Immature natural killer cell (primary cell): ENCODE measurements around the gene PTPN21. TPM values are rescaled to one million over a fixed set of nuclear protein-coding genes. Genes with fewer than 3 reads are reported as not detected.

Experiments
- DNase-seq, 3 donors: peaks; one replicate each; pipeline ENCODE4 v3.0.0; 2022; ENCODE audit warnings: mixed read lengths in 1 of 3
- H3K27ac Mint-ChIP-seq, 6 donors: one replicate each; pipeline ENCODE4 v1.8.0; 2020; ENCODE audit warnings: mixed read lengths in 6 of 6, mild to moderate bottlenecking in 5 of 6, inconsistent platforms in 4 of 6, moderate library complexity in 3 of 6
- H3K27me3 Mint-ChIP-seq, 3 donors: one replicate each; pipeline ENCODE4 v1.8.0; 2020 to 2021; ENCODE audit warnings: low read depth in 3 of 3, mild to moderate bottlenecking in 3 of 3, mixed read lengths in 3 of 3, moderate library complexity in 3 of 3, inconsistent platforms in 1 of 3
- H3K36me3 Mint-ChIP-seq, 3 donors: one replicate each; pipeline ENCODE4 v1.8.0; 2020; ENCODE audit warnings: mixed read lengths in 3 of 3, inconsistent platforms in 2 of 3, mild to moderate bottlenecking in 2 of 3
- H3K4me1 Mint-ChIP-seq, 2 donors: one replicate each; pipeline ENCODE4 v1.8.0; 2020; ENCODE audit warnings: inconsistent platforms in 2 of 2, mild to moderate bottlenecking in 2 of 2, mixed read lengths in 2 of 2, moderate library complexity in 1 of 2
- H3K4me3 Mint-ChIP-seq, 5 donors: one replicate each; pipeline ENCODE4 v1.8.0; 2020; ENCODE audit warnings: mild to moderate bottlenecking in 5 of 5, mixed read lengths in 5 of 5, inconsistent platforms in 3 of 5, moderate library complexity in 3 of 5
- H3K9me3 Mint-ChIP-seq, 6 donors: one replicate each; pipeline ENCODE4 v1.8.0; 2020; ENCODE audit warnings: mild to moderate bottlenecking in 6 of 6, mixed read lengths in 6 of 6, inconsistent platforms in 4 of 6, moderate library complexity in 3 of 6
- polyA plus RNA-seq, 3 donors: library from polyadenylated mRNA; unstranded; fragments of 300-500 nt; fragmentation: Illumina TruSeq; gene quantifications; one replicate each; pipeline ENCODE4 v1.2.3, GENCODE V29; 2021

Gene PTPN21
- polyA plus RNA-seq, 3 donors from 2014 or later = not detected

GRCh38 chr14:88452231-88452630, 102.6 kb downstream of the PTPN21 start:
- Mint-ChIP-seq H3K27ac (no peak overlapping the region), H3K36me3 (peaks cover 21 to 47% (median 36%) of the 10 kb centered on the region in 3 donors), H3K9me3 (peaks cover 3 to 18% (median 10%) of the 10 kb centered on the region in 6 donors), H3K27me3 (peaks cover 1 to 2% (median 2%) of the 10 kb centered on the region in 3 donors), H3K4me3 (no peak overlapping the region), H3K4me1 (no peaks in the 10 kb centered on the region)
- no peak for DNase-seq

- no peak overlapping the region for H3K4me3 Mint-ChIP-seq
- no peak for DNase-seq
- H3K27me3 Mint-ChIP-seq = no peaks in the 10 kb centered on the region
- H3K9me3 Mint-ChIP-seq = no peaks in the 10 kb centered on the region
- H3K4me1 Mint-ChIP-seq = no peaks in the 10 kb centered on the region
- H3K36me3 Mint-ChIP-seq = peaks cover 6 to 28% (median 23%) of the 10 kb centered on the region in 3 donors
- H3K27ac Mint-ChIP-seq = no peak overlapping the region
Measured at GRCh38 chr14:88439088-88439487, 115.7 kb downstream of the PTPN21 start.

GRCh38 chr14:88437658-88438057, 117.1 kb downstream of the PTPN21 start:
- H3K36me3 Mint-ChIP-seq = peaks cover 6 to 20% (median 19%) of the 10 kb centered on the region in 3 donors
- H3K27ac Mint-ChIP-seq = no peak overlapping the region
- H3K9me3 Mint-ChIP-seq = no peaks in the 10 kb centered on the region
- no peaks in the 10 kb centered on the region for H3K27me3 Mint-ChIP-seq
- H3K4me1 Mint-ChIP-seq = no peaks in the 10 kb centered on the region
- no peak for DNase-seq
- no peak overlapping the region for H3K4me3 Mint-ChIP-seq

- H3K27ac Mint-ChIP-seq = no peak overlapping the region
- no peaks in the 10 kb centered on the region for H3K4me1 Mint-ChIP-seq
- H3K4me3 Mint-ChIP-seq = no peak overlapping the region
- H3K9me3 Mint-ChIP-seq = no peaks in the 10 kb centered on the region
- no peaks in the 10 kb centered on the region for H3K27me3 Mint-ChIP-seq
- no peak for DNase-seq
- H3K36me3 Mint-ChIP-seq = peaks cover 0 to 8% (median 0%) of the 10 kb centered on the region in 3 donors
Measured at GRCh38 chr14:88430976-88431375, 123.8 kb downstream of the PTPN21 start.

- Mint-ChIP-seq H3K4me1 (no peaks in the 10 kb centered on the region), H3K36me3 (peaks cover 0 to 4% (median 0%) of the 10 kb centered on the region in 3 donors), H3K27me3 (no peaks in the 10 kb centered on the region), H3K4me3 (no peak overlapping the region), H3K9me3 (no peaks in the 10 kb centered on the region), H3K27ac (no peak overlapping the region)
- DNase-seq = no peak
Measured at GRCh38 chr14:88426271-88426670, 128.5 kb downstream of the PTPN21 start.

GRCh38 chr14:88424573-88424972, 130.2 kb downstream of the PTPN21 start:
- Mint-ChIP-seq H3K9me3 (peaks cover 0 to 2% (median 0%) of the 10 kb centered on the region in 6 donors), H3K27me3 (no peaks in the 10 kb centered on the region), H3K4me1 (no peaks in the 10 kb centered on the region), H3K27ac (no peak overlapping the region), H3K36me3 (peaks cover 0 to 12% (median 8%) of the 10 kb centered on the region in 3 donors), H3K4me3 (no peak overlapping the region)
- no peak for DNase-seq

- no peak overlapping the region for H3K27ac Mint-ChIP-seq
- no peak for DNase-seq
- H3K27me3 Mint-ChIP-seq = no peaks in the 10 kb centered on the region
- H3K4me1 Mint-ChIP-seq = no peaks in the 10 kb centered on the region
- peaks cover 2 to 16% (median 10%) of the 10 kb centered on the region in 3 donors for H3K36me3 Mint-ChIP-seq
- no peak overlapping the region for H3K4me3 Mint-ChIP-seq
- H3K9me3 Mint-ChIP-seq = peaks cover 0 to 3% (median 2%) of the 10 kb centered on the region in 6 donors
Measured at GRCh38 chr14:88422919-88423650, 131.7 kb downstream of the PTPN21 start.

GRCh38 chr14:88422047-88422446, 132.8 kb downstream of the PTPN21 start:
- H3K27me3 Mint-ChIP-seq = no peaks in the 10 kb centered on the region
- no peak for DNase-seq
- H3K9me3 Mint-ChIP-seq = peaks cover 4 to 14% (median 9%) of the 10 kb centered on the region in 6 donors
- H3K36me3 Mint-ChIP-seq = peaks cover 10 to 26% (median 18%) of the 10 kb centered on the region in 3 donors
- no peaks in the 10 kb centered on the region for H3K4me1 Mint-ChIP-seq
- no peak overlapping the region for H3K27ac Mint-ChIP-seq
- H3K4me3 Mint-ChIP-seq = no peak overlapping the region

GRCh38 chr14:88421286-88421685, 133.5 kb downstream of the PTPN21 start:
- Mint-ChIP-seq H3K4me3 (no peak overlapping the region), H3K9me3 (peaks cover 5 to 14% (median 9%) of the 10 kb centered on the region in 6 donors), H3K27ac (no peak overlapping the region), H3K27me3 (no peaks in the 10 kb centered on the region), H3K4me1 (no peaks in the 10 kb centered on the region), H3K36me3 (peaks cover 10 to 33% (median 18%) of the 10 kb centered on the region in 3 donors)
- no peak for DNase-seq

- DNase-seq = no peak
- Mint-ChIP-seq H3K36me3 (peaks cover 17 to 42% (median 26%) of the 10 kb centered on the region in 3 donors), H3K4me3 (no peak overlapping the region), H3K27me3 (no peaks in the 10 kb centered on the region), H3K27ac (no peak overlapping the region), H3K4me1 (no peaks in the 10 kb centered on the region), H3K9me3 (peaks cover 5 to 21% (median 15%) of the 10 kb centered on the region in 6 donors)
Measured at GRCh38 chr14:88420187-88420586, 134.6 kb downstream of the PTPN21 start.

- no peaks in the 10 kb centered on the region for H3K27me3 Mint-ChIP-seq
- no peak for DNase-seq
- H3K9me3 Mint-ChIP-seq = peaks cover 5 to 21% (median 17%) of the 10 kb centered on the region in 6 donors
- H3K27ac Mint-ChIP-seq = no peak overlapping the region
- H3K4me1 Mint-ChIP-seq = no peaks in the 10 kb centered on the region
- peaks cover 22 to 60% (median 46%) of the 10 kb centered on the region in 3 donors for H3K36me3 Mint-ChIP-seq
- no peak overlapping the region for H3K4me3 Mint-ChIP-seq
Measured at GRCh38 chr14:88417594-88417993, 137.2 kb downstream of the PTPN21 start.

Other genes starting within 250 kb of the PTPN21 start
- gene KCNK10, start 231.7 kb downstream of the PTPN21 start, polyA plus RNA-seq = not detected
- gene SPATA7, start 169.3 kb downstream of the PTPN21 start, polyA plus RNA-seq = 1 to 10 TPM; 1.5 to 4.6 (median 4.3) TPM
- gene ZC3H14, start 8.0 kb upstream of the PTPN21 start, polyA plus RNA-seq = 10 to 100 TPM; 28.3 to 48.4 (median 36.1) TPM
- gene EML5, start 237.9 kb upstream of the PTPN21 start, polyA plus RNA-seq = under 1 TPM in 1 of 3 donors, not detected in 2; 0.24 TPM